Endothelial cell of umbilical vein (primary cell): Measurements from ENCODE around the gene CTF1.

Experiments used
- EZH2 ChIP-seq: IDR thresholded peaks from 2 replicates; pipeline ENCODE4 v1.6.1; 2012; ENCODE audit warnings: borderline replicate concordance, low read depth, mild to moderate bottlenecking, moderate library complexity, low read length, inconsistent platforms; ENCODE audit not compliant: severe bottlenecking
- MYC ChIP-seq: IDR thresholded peaks from one replicate; pipeline ENCODE4 v1.6.1; 2011; ENCODE audit warnings: mild to moderate bottlenecking, low read depth, low read length
- POLR2A ChIP-seq: IDR thresholded peaks from 2 replicates; pipeline ENCODE4 v1.6.1; 2012; ENCODE audit warnings: low read depth, mild to moderate bottlenecking, control low read depth, low read length
- POLR2AphosphoS5 ChIP-seq: IDR thresholded peaks from 2 replicates; pipeline ENCODE4 v1.6.1; 2012; ENCODE audit warnings: low read depth, mild to moderate bottlenecking, control low read depth, low read length, moderate library complexity; ENCODE audit not compliant: insufficient read depth
- TF ChIP-seq, protein P1 (sequence below), 2 donors: IDR thresholded peaks; 1 replicate in 1 of 2; 2 replicates in 1 of 2; pipeline ENCODE4 v1.5.1; 2011; ENCODE audit warnings: low read length in 2 of 2, mild to moderate bottlenecking in 2 of 2, moderate library complexity in 2 of 2, control low read depth in 1 of 2, inconsistent platforms in 1 of 2, low read depth in 1 of 2; ENCODE audit not compliant: insufficient read depth in 1 of 2; ENCODE audit errors: extremely low read depth in 1 of 2
- TF ChIP-seq, protein P2 (sequence below): IDR thresholded peaks from 2 replicates; pipeline ENCODE4 v1.6.1; 2011; ENCODE audit not compliant: insufficient read depth, insufficient read length

DNA sequence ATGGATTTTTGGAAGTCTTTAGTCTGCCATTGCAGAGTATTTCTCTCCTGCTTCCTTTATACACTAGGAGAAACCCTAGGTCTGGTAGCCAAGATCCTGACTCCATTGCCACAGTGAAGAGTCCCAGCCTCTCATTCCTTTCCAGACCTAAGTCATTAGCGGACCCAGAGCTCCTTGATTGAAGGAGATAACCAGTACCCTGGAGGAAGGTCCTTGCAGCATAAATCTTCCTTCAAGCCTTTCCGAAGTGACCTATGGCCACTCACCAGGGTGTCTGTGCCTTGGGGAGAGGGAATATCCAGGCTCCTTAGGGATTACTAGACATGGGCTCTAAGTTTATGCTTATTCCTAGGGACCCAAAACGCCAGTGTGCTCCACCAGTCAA, 38.3 kb upstream of the CTF1 start:
- no peak for TF ChIP-seq MYC
- TF ChIP-seq, protein P1, sequence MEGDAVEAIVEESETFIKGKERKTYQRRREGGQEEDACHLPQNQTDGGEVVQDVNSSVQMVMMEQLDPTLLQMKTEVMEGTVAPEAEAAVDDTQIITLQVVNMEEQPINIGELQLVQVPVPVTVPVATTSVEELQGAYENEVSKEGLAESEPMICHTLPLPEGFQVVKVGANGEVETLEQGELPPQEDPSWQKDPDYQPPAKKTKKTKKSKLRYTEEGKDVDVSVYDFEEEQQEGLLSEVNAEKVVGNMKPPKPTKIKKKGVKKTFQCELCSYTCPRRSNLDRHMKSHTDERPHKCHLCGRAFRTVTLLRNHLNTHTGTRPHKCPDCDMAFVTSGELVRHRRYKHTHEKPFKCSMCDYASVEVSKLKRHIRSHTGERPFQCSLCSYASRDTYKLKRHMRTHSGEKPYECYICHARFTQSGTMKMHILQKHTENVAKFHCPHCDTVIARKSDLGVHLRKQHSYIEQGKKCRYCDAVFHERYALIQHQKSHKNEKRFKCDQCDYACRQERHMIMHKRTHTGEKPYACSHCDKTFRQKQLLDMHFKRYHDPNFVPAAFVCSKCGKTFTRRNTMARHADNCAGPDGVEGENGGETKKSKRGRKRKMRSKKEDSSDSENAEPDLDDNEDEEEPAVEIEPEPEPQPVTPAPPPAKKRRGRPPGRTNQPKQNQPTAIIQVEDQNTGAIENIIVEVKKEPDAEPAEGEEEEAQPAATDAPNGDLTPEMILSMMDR (IDR thresholded peaks at IDR 0.05; ENCODE audit: extremely low read depth in 1 of 2, insufficient read depth in 1 of 2, low read depth in 1 of 2, low read length in 2 of 2), result no peak
- TF ChIP-seq, protein P2, sequence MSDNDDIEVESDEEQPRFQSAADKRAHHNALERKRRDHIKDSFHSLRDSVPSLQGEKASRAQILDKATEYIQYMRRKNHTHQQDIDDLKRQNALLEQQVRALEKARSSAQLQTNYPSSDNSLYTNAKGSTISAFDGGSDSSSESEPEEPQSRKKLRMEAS, result no peak
- no peak for TF ChIP-seq POLR2A
- TF ChIP-seq EZH2, result no peak
- TF ChIP-seq POLR2AphosphoS5, result no peak
